ENCODE data around the gene POU6F2. TPM values are rescaled to one million over a fixed set of nuclear protein-coding genes. Genes with fewer than 3 reads are reported as not detected.
"Not testable (repeated sequence)": the region's sequence is repeated elsewhere in the genome, so short reads cannot be mapped to it uniquely, and the experiment has no call there.

POU6F2 gene
- total RNA-seq, 1 experiment from 2014 or later = 0.64 TPM

GRCh38 chr7:39374436-39375040 lies 396.8 kb downstream of the POU6F2 start:
- DNase-seq = no peak
- H3K36me3 Mint-ChIP-seq (ENCODE audit: insufficient read depth, unreplicated experiment) = no peaks in the 10 kb centered on the region
- intact Hi-C loops (cut with micrococcal nuclease; ENCODE audit: unreplicated experiment) = no loop called here
- H3K4me1 Mint-ChIP-seq (ENCODE audit: low read depth, unreplicated experiment) = peaks cover 7% of the 10 kb centered on the region
- H3K27ac Mint-ChIP-seq (ENCODE audit: unreplicated experiment) = no peak overlapping the region
- no peak for TF ChIP-seq CTCF (IDR thresholded peaks at IDR 0.05; ENCODE audit: unreplicated experiment)
- CTCF ChIA-PET = interaction anchor here (0.6 kb wide), 1 partner anchor 52 kb away, joined by 3 read pairs; no protein-coding TSS in a partner anchor
- H3K9me3 Mint-ChIP-seq (ENCODE audit: low read depth, unreplicated experiment) = peaks cover 3% of the 10 kb centered on the region
- peaks cover 26% of the 10 kb centered on the region for H3K27me3 Mint-ChIP-seq (ENCODE audit: unreplicated experiment)
- no peak overlapping the region for H3K4me3 Mint-ChIP-seq (ENCODE audit: low read depth, unreplicated experiment)
- BruUV-seq (replicated peaks) = no TSS peak

GRCh38 chr7:39375047-39375873 lies 397.6 kb downstream of the POU6F2 start:
- TF ChIP-seq CTCF (IDR thresholded peaks at IDR 0.05; ENCODE audit: unreplicated experiment) = no peak
- DNase-seq = no peak
- no peak overlapping the region for H3K27ac Mint-ChIP-seq (ENCODE audit: unreplicated experiment)
- CTCF ChIA-PET = no interaction called here
- no peaks in the 10 kb centered on the region for H3K36me3 Mint-ChIP-seq (ENCODE audit: insufficient read depth, unreplicated experiment)
- peaks cover 11% of the 10 kb centered on the region for H3K4me1 Mint-ChIP-seq (ENCODE audit: low read depth, unreplicated experiment)
- H3K27me3 Mint-ChIP-seq (ENCODE audit: unreplicated experiment) = peaks cover 26% of the 10 kb centered on the region
- peaks cover under 1% of the 10 kb centered on the region for H3K9me3 Mint-ChIP-seq (ENCODE audit: low read depth, unreplicated experiment)
- intact Hi-C loops (cut with micrococcal nuclease; ENCODE audit: unreplicated experiment) = no loop called here
- BruUV-seq (replicated peaks) = no TSS peak
- H3K4me3 Mint-ChIP-seq (ENCODE audit: low read depth, unreplicated experiment) = no peak overlapping the region

- Mint-ChIP-seq H3K27me3 (ENCODE audit: unreplicated experiment) (peaks cover 26% of the 10 kb centered on the region), H3K4me1 (ENCODE audit: low read depth, unreplicated experiment) (peaks cover 11% of the 10 kb centered on the region), H3K27ac (ENCODE audit: unreplicated experiment) (no peak overlapping the region), H3K9me3 (ENCODE audit: low read depth, unreplicated experiment) (no peaks in the 10 kb centered on the region), H3K4me3 (ENCODE audit: low read depth, unreplicated experiment) (no peak overlapping the region), H3K36me3 (ENCODE audit: insufficient read depth, unreplicated experiment) (no peaks in the 10 kb centered on the region)
- DNase-seq = no peak
- CTCF ChIA-PET = no interaction called here
- BruUV-seq (replicated peaks) = no TSS peak
- no peak for TF ChIP-seq CTCF (IDR thresholded peaks at IDR 0.05; ENCODE audit: unreplicated experiment)
- intact Hi-C loops (cut with micrococcal nuclease; ENCODE audit: unreplicated experiment) = no loop called here
These were observed 398.1 kb downstream of the POU6F2 start for GRCh38 chr7:39375874-39376190.

GRCh38 chr7:39376881-39377280 lies 399.2 kb downstream of the POU6F2 start:
- H3K27ac Mint-ChIP-seq (ENCODE audit: unreplicated experiment); CTCF ChIA-PET; H3K9me3 Mint-ChIP-seq (ENCODE audit: low read depth, unreplicated experiment); BruUV-seq (replicated peaks); H3K4me3 Mint-ChIP-seq (ENCODE audit: low read depth, unreplicated experiment); intact Hi-C loops (cut with micrococcal nuclease; ENCODE audit: unreplicated experiment); H3K36me3 Mint-ChIP-seq (ENCODE audit: insufficient read depth, unreplicated experiment); DNase-seq: not testable (repeated sequence)
- Mint-ChIP-seq H3K4me1 (ENCODE audit: low read depth, unreplicated experiment) (peaks cover 11% of the 10 kb centered on the region), H3K27me3 (ENCODE audit: unreplicated experiment) (peaks cover 31% of the 10 kb centered on the region)

GRCh38 chr7:39379416-39379815 lies 401.7 kb downstream of the POU6F2 start:
- no TSS peak for BruUV-seq (replicated peaks)
- no peak for TF ChIP-seq CTCF (IDR thresholded peaks at IDR 0.05; ENCODE audit: unreplicated experiment)
- peaks cover 11% of the 10 kb centered on the region for H3K4me1 Mint-ChIP-seq (ENCODE audit: low read depth, unreplicated experiment)
- H3K27ac Mint-ChIP-seq (ENCODE audit: unreplicated experiment) = no peak overlapping the region
- H3K27me3 Mint-ChIP-seq (ENCODE audit: unreplicated experiment) = peaks cover 36% of the 10 kb centered on the region
- no peak overlapping the region for H3K4me3 Mint-ChIP-seq (ENCODE audit: low read depth, unreplicated experiment)
- CTCF ChIA-PET = no interaction called here
- no peaks in the 10 kb centered on the region for H3K36me3 Mint-ChIP-seq (ENCODE audit: insufficient read depth, unreplicated experiment)
- intact Hi-C loops (cut with micrococcal nuclease; ENCODE audit: unreplicated experiment) = no loop called here
- DNase-seq = no peak
- no peaks in the 10 kb centered on the region for H3K9me3 Mint-ChIP-seq (ENCODE audit: low read depth, unreplicated experiment)
